Lower leg skin (tissue), 3 donors: Measurements from ENCODE around the gene SLC25A48.

Experiments used
- CTCF ChIP-seq, 3 donors: fragments of 450-650 bp; IDR thresholded peaks; one replicate each; pipeline ENCODE4 v1.5.1; 2016; ENCODE audit warnings: antibody characterized with exemption in 3 of 3, mild to moderate bottlenecking in 3 of 3, moderate library complexity in 2 of 3
- POLR2A ChIP-seq, 2 donors: fragments of 450-650 bp; IDR thresholded peaks; one replicate each; pipeline ENCODE4 v1.6.1; 2016 to 2017; ENCODE audit warnings: antibody characterized with exemption in 2 of 2, mild to moderate bottlenecking in 1 of 2, moderate library complexity in 1 of 2

- TF ChIP-seq CTCF (IDR thresholded peaks at IDR 0.05) (no peak), POLR2A (IDR thresholded peaks at IDR 0.05) (no peak)
Observed at GRCh38 chr5:135810188-135810943, 24.1 kb upstream of the SLC25A48 start.
